GM06990 (cell line): ENCODE data around the gene KCNG2.

ENCODE experiments used
- DNase-seq: peaks from one replicate; pipeline ENCODE4 v3.0.0-alpha.2; 2011; ENCODE audit not compliant: insufficient read length; ENCODE audit errors: extremely low read depth
- H3K27me3 ChIP-seq: replicated peaks from 2 replicates; pipeline ENCODE4 v1.6.0; 2011; ENCODE audit warnings: low read length; ENCODE audit not compliant: control insufficient read depth, insufficient read depth
- H3K36me3 ChIP-seq: 2 replicates; pipeline ENCODE4 v1.5.1; 2011; ENCODE audit warnings: low read length; ENCODE audit not compliant: control insufficient read depth, insufficient read depth
- H3K4me3 ChIP-seq: replicated peaks from 2 replicates; pipeline ENCODE4 v1.5.1; 2011; ENCODE audit warnings: low read depth, mild to moderate bottlenecking, control low read depth, low read length
- CTCF ChIP-seq: IDR thresholded peaks from 2 replicates; pipeline ENCODE4 v1.5.1; 2011; ENCODE audit warnings: low read length, control low read depth, mild to moderate bottlenecking, inconsistent platforms; ENCODE audit not compliant: insufficient read depth, poor library complexity, severe bottlenecking

Gene KCNG2

GRCh38 chr18:79805926-79806487 lies 8.3 kb downstream of the KCNG2 start:
- Histone ChIP-seq H3K27me3 (no peaks in the 10 kb centered on the region), H3K4me3 (no peak overlapping the region), H3K36me3 (no peaks in the 10 kb centered on the region)
- no peak for TF ChIP-seq CTCF
- no peak for DNase-seq

- Histone ChIP-seq H3K36me3 (no peaks in the 10 kb centered on the region), H3K4me3 (no peak overlapping the region), H3K27me3 (no peaks in the 10 kb centered on the region)
- no peak for TF ChIP-seq CTCF
- no peak for DNase-seq
Observed at GRCh38 chr18:79806976-79807841, 9.5 kb downstream of the KCNG2 start.

GRCh38 chr18:79809482-79810192 lies 11.9 kb downstream of the KCNG2 start:
- no peaks in the 10 kb centered on the region for H3K27me3 ChIP-seq
- no peak for DNase-seq
- H3K4me3 ChIP-seq, result no peak overlapping the region
- H3K36me3 ChIP-seq, result no peaks in the 10 kb centered on the region
- no peak for TF ChIP-seq CTCF

- no peaks in the 10 kb centered on the region for H3K27me3 ChIP-seq
- no peak for DNase-seq
- H3K4me3 ChIP-seq, result no peak overlapping the region
- no peaks in the 10 kb centered on the region for H3K36me3 ChIP-seq
- no peak for TF ChIP-seq CTCF
Observed at GRCh38 chr18:79812052-79812451, 14.3 kb downstream of the KCNG2 start.

- no peaks in the 10 kb centered on the region; the same call in 1 of the 2 replicates for H3K27me3 ChIP-seq
- no peak for TF ChIP-seq CTCF
- H3K36me3 ChIP-seq, result no peaks in the 10 kb centered on the region
- no peak overlapping the region for H3K4me3 ChIP-seq
- no peak for DNase-seq
Observed at GRCh38 chr18:79814373-79814772, 16.6 kb downstream of the KCNG2 start.
